ENCODE data around the gene HES2. TPM values are rescaled to one million over a fixed set of nuclear protein-coding genes. Genes with fewer than 3 reads are reported as not detected.

Gene HES2
- total and polyA plus RNA-seq, 2 experiments from 2014 or later, result 1.6 to 2.1 TPM

GRCh38 chr1:6370006-6370405 lies 49.7 kb downstream of the HES2 start:
- no peak for DNase-seq (ENCODE audit: low spot score)
- no peak overlapping the region for H3K27ac ChIP-seq (ENCODE audit: low read depth)
- no peak overlapping the region for H3K4me2 ChIP-seq
- H4K20me1 ChIP-seq (replicated peaks; ENCODE audit: insufficient read depth), result peaks cover 40% of the 10 kb centered on the region
- no peaks in the 10 kb centered on the region for H3K4me1 Mint-ChIP-seq
- no peak overlapping the region for H3K4me3 ChIP-seq
- H3K27ac Mint-ChIP-seq, result no peak overlapping the region
- no peak overlapping the region for H2AFZ ChIP-seq
- H3K4me1 ChIP-seq (ENCODE audit: insufficient read depth), result no peaks in the 10 kb centered on the region
- H3K27me3 Mint-ChIP-seq (ENCODE audit: insufficient read depth, low read depth, poor library complexity), result peaks cover 10% of the 10 kb centered on the region
- H3K79me2 ChIP-seq (replicated peaks; ENCODE audit: insufficient read depth), result peaks cover 76% of the 10 kb centered on the region
- H3K36me3 Mint-ChIP-seq (ENCODE audit: low read depth), result peaks cover 27% of the 10 kb centered on the region
- no peak overlapping the region for H3K4me3 Mint-ChIP-seq
- no peak for ATAC-seq
- H3F3A ChIP-seq (replicated peaks; ENCODE audit: low read depth), result no peaks in the 10 kb centered on the region
- H3K9me2 ChIP-seq (ENCODE audit: insufficient read depth), result no peaks in the 10 kb centered on the region
- no peak for TF ChIP-seq REST (IDR thresholded peaks at IDR 0.05; ENCODE audit: unreplicated experiment)
- no peak for TF ChIP-seq ZNF331 (CRISPR knock-in tag; IDR thresholded peaks at IDR 0.05; ENCODE audit: low read depth)
- TF ChIP-seq POLR2AphosphoS5 (IDR thresholded peaks at IDR 0.05; ENCODE audit: low read depth), result no peak
- no peak for TF ChIP-seq CTCF (conservative IDR thresholded peaks at IDR 0.05; ENCODE audit: low read depth in 2 of 2)
- TF ChIP-seq JUNB (IDR thresholded peaks at IDR 0.05; ENCODE audit: unreplicated experiment), result no peak
- TF ChIP-seq, protein P1, sequence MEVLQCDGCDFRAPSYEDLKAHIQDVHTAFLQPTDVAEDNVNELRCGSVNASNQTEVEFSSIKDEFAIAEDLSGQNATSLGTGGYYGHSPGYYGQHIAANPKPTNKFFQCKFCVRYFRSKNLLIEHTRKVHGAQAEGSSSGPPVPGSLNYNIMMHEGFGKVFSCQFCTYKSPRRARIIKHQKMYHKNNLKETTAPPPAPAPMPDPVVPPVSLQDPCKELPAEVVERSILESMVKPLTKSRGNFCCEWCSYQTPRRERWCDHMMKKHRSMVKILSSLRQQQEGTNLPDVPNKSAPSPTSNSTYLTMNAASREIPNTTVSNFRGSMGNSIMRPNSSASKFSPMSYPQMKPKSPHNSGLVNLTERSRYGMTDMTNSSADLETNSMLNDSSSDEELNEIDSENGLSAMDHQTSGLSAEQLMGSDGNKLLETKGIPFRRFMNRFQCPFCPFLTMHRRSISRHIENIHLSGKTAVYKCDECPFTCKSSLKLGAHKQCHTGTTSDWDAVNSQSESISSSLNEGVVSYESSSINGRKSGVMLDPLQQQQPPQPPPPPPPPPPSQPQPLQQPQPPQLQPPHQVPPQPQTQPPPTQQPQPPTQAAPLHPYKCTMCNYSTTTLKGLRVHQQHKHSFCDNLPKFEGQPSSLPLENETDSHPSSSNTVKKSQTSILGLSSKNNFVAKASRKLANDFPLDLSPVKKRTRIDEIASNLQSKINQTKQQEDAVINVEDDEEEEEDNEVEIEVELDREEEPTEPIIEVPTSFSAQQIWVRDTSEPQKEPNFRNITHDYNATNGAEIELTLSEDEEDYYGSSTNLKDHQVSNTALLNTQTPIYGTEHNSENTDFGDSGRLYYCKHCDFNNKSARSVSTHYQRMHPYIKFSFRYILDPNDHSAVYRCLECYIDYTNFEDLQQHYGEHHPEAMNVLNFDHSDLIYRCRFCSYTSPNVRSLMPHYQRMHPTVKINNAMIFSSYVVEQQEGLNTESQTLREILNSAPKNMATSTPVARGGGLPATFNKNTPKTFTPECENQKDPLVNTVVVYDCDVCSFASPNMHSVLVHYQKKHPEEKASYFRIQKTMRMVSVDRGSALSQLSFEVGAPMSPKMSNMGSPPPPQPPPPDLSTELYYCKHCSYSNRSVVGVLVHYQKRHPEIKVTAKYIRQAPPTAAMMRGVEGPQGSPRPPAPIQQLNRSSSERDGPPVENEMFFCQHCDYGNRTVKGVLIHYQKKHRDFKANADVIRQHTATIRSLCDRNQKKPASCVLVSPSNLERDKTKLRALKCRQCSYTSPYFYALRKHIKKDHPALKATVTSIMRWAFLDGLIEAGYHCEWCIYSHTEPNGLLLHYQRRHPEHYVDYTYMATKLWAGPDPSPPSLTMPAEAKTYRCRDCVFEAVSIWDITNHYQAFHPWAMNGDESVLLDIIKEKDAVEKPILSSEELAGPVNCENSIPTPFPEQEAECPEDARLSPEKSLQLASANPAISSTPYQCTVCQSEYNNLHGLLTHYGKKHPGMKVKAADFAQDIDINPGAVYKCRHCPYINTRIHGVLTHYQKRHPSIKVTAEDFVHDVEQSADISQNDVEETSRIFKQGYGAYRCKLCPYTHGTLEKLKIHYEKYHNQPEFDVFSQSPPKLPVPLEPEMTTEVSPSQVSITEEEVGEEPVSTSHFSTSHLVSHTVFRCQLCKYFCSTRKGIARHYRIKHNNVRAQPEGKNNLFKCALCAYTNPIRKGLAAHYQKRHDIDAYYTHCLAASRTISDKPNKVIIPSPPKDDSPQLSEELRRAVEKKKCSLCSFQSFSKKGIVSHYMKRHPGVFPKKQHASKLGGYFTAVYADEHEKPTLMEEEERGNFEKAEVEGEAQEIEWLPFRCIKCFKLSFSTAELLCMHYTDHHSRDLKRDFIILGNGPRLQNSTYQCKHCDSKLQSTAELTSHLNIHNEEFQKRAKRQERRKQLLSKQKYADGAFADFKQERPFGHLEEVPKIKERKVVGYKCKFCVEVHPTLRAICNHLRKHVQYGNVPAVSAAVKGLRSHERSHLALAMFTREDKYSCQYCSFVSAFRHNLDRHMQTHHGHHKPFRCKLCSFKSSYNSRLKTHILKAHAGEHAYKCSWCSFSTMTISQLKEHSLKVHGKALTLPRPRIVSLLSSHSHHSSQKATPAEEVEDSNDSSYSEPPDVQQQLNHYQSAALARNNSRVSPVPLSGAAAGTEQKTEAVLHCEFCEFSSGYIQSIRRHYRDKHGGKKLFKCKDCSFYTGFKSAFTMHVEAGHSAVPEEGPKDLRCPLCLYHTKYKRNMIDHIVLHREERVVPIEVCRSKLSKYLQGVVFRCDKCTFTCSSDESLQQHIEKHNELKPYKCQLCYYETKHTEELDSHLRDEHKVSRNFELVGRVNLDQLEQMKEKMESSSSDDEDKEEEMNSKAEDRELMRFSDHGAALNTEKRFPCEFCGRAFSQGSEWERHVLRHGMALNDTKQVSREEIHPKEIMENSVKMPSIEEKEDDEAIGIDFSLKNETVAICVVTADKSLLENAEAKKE (CRISPR knock-in tag; IDR thresholded peaks at IDR 0.05), result no peak
- no peaks in the 10 kb centered on the region for H3K36me3 ChIP-seq (ENCODE audit: insufficient read depth)
- H3K27me3 ChIP-seq (ENCODE audit: insufficient read depth), result no peaks in the 10 kb centered on the region
- peaks cover 19% of the 10 kb centered on the region for H3K9me3 Mint-ChIP-seq
